ENCODE results near the gene RAN.
"Not testable (repeated sequence)": the region's sequence is repeated elsewhere in the genome, so short reads cannot be mapped to it uniquely, and the experiment has no call there.

Gene RAN

GRCh38 chr12:130849561-130850417, 22.1 kb upstream of the RAN start:
- no peak for DNase-seq

- DNase-seq = no peak
These were observed 21.3 kb upstream of the RAN start for GRCh38 chr12:130850418-130851021.

- DNase-seq = no peak
These were observed 15.8 kb upstream of the RAN start for GRCh38 chr12:130856088-130856487.

GRCh38 chr12:130858084-130858483, 13.8 kb upstream of the RAN start:
- DNase-seq = no peak

- DNase-seq = no peak
These were observed 12.7 kb upstream of the RAN start for GRCh38 chr12:130859161-130859560.

- no peak for DNase-seq
These were observed 11.6 kb upstream of the RAN start for GRCh38 chr12:130860311-130860710.

GRCh38 chr12:130862161-130862560, 9.7 kb upstream of the RAN start:
- DNase-seq = no peak

GRCh38 chr12:130862771-130863170, 9.1 kb upstream of the RAN start:
- not testable (repeated sequence) for DNase-seq

- no peak for DNase-seq
These were observed 8.6 kb upstream of the RAN start for GRCh38 chr12:130863298-130863697.

GRCh38 chr12:130868412-130868811, 3.5 kb upstream of the RAN start:
- DNase-seq = no peak

GRCh38 chr12:130870442-130871285, 1.2 kb upstream of the RAN start:
- DNase-seq = peak; percentile 97

GRCh38 chr12:130872179-130873096, 572 bp downstream of the RAN start:
- DNase-seq = peak; percentile 34

- DNase-seq = no peak
These were observed 1.4 kb downstream of the RAN start for GRCh38 chr12:130873106-130873795.

- no peak for DNase-seq
These were observed 2.0 kb downstream of the RAN start for GRCh38 chr12:130873825-130874224.

- DNase-seq = no peak
These were observed 2.8 kb downstream of the RAN start for GRCh38 chr12:130874696-130875095.

GRCh38 chr12:130875193-130875592, 3.3 kb downstream of the RAN start:
- DNase-seq = no peak

- not testable (repeated sequence) for DNase-seq
These were observed 3.8 kb downstream of the RAN start for GRCh38 chr12:130875708-130876107.

- DNase-seq = no peak
These were observed 4.4 kb downstream of the RAN start for GRCh38 chr12:130876297-130876696.

GRCh38 chr12:130876758-130877157, 4.9 kb downstream of the RAN start:
- no peak for DNase-seq

GRCh38 chr12:130877333-130877732, 5.5 kb downstream of the RAN start:
- no peak for DNase-seq
